ENCODE results near the gene GBP1. TPM values are rescaled to one million over a fixed set of nuclear protein-coding genes. Genes with fewer than 3 reads are reported as not detected.

The GBP1 gene
- polyA plus RNA-seq (2012; ENCODE audit: insufficient read length, low read depth) = not detected

GRCh38 chr1:89065079-89065868 is at the start of gene GBP1:
GBP1 (minus strand) TSS chr1:89065208; CDS start chr1:89063234, 1,974 bp downstream.
- no peak for TF ChIP-seq FOXP2 (optimal IDR thresholded peaks at IDR 0.05; ENCODE audit: borderline replicate concordance, extremely low read depth, extremely low read length, insufficient read depth)
- TF ChIP-seq REST (IDR thresholded peaks at IDR 0.05; ENCODE audit: insufficient read depth in 1 of 2, low read depth in 2 of 2, low read length in 2 of 2) = no peak
- no peak for TF ChIP-seq SIN3A (IDR thresholded peaks at IDR 0.05; ENCODE audit: borderline replicate concordance, insufficient read depth, low read length)
- TF ChIP-seq POLR2AphosphoS5 (IDR thresholded peaks at IDR 0.05; ENCODE audit: low read depth, low read length) = no peak
- TF ChIP-seq TAF1 (IDR thresholded peaks at IDR 0.05; ENCODE audit: borderline replicate concordance, insufficient read depth, low read length) = no peak

GRCh38 chr1:89114662-89115061 is 49.7 kb upstream of the GBP1 start:
- no peak for TF ChIP-seq TAF1 (IDR thresholded peaks at IDR 0.05; ENCODE audit: borderline replicate concordance, insufficient read depth, low read length)
- no peak for TF ChIP-seq REST (IDR thresholded peaks at IDR 0.05; ENCODE audit: insufficient read depth in 1 of 2, low read depth in 2 of 2, low read length in 2 of 2)
- TF ChIP-seq FOXP2 (optimal IDR thresholded peaks at IDR 0.05; ENCODE audit: borderline replicate concordance, extremely low read depth, extremely low read length, insufficient read depth) = no peak
- TF ChIP-seq POLR2AphosphoS5 (IDR thresholded peaks at IDR 0.05; ENCODE audit: low read depth, low read length) = no peak
- TF ChIP-seq SIN3A (IDR thresholded peaks at IDR 0.05; ENCODE audit: borderline replicate concordance, insufficient read depth, low read length) = no peak

DNA sequence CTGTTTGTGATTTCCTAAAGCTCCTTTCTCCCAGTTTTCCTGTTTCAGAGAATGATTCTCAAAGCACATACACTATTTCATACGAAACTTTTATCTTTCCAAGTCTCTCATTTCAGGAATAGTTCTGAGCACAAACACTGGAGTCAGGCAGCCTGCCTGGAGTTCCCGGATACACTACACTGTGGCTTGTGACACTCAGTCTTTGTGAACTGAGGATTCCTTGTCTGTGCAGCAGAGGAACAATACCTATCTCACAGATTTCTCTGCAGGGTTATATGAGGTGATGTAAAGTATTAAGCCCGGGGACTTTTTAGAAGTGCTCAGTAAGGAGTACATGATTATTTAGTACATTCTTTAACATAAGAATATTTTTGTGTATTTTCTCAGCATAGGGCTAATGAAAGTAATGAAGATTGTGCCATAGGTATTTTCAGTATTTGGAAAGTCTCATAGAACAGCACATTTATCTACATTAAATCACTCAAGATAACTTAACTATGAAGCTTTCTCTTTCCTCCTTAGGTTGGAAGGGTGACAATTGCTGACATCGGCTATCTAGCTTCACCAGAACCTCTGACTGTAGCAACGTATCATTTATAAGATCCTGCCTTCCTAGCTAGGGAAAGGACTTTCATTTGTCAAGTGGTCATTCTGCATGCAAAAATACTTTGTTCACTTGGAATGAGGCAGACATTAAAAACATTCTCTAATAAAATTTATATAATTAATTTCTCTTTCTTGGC is 48.0 kb upstream of the GBP1 start:
- TF ChIP-seq REST (IDR thresholded peaks at IDR 0.05; ENCODE audit: insufficient read depth in 1 of 2, low read depth in 2 of 2, low read length in 2 of 2) = no peak
- TF ChIP-seq SIN3A (IDR thresholded peaks at IDR 0.05; ENCODE audit: borderline replicate concordance, insufficient read depth, low read length) = no peak
- TF ChIP-seq POLR2AphosphoS5 (IDR thresholded peaks at IDR 0.05; ENCODE audit: low read depth, low read length) = no peak
- no peak for TF ChIP-seq FOXP2 (optimal IDR thresholded peaks at IDR 0.05; ENCODE audit: borderline replicate concordance, extremely low read depth, extremely low read length, insufficient read depth)
- TF ChIP-seq TAF1 (IDR thresholded peaks at IDR 0.05; ENCODE audit: borderline replicate concordance, insufficient read depth, low read length) = no peak

DNA sequence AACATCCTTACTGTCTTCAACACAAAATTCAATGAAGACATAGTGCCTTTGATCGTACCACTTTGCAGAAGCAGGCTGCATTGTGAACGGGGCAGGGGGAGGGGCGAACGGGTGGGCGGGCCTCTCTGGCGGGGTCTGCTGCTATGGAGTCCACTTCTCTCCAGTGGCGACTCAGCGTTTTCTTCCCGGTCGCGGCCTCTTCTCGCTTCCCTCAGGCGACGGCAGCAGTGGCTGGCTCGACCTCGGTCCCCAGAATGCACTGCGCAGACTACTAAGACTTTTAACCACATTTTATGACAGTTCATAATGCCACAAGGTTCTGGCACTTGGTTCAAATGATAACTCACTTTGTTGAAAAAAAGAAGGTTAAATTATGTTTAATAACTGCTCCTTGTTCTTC is 39.7 kb upstream of the GBP1 start:
- TF ChIP-seq POLR2AphosphoS5 (IDR thresholded peaks at IDR 0.05; ENCODE audit: low read depth, low read length) (no peak), FOXP2 (optimal IDR thresholded peaks at IDR 0.05; ENCODE audit: borderline replicate concordance, extremely low read depth, extremely low read length, insufficient read depth) (no peak), TAF1 (IDR thresholded peaks at IDR 0.05; ENCODE audit: borderline replicate concordance, insufficient read depth, low read length) (no peak), REST (IDR thresholded peaks at IDR 0.05; ENCODE audit: insufficient read depth in 1 of 2, low read depth in 2 of 2, low read length in 2 of 2) (no peak), SIN3A (IDR thresholded peaks at IDR 0.05; ENCODE audit: borderline replicate concordance, insufficient read depth, low read length) (no peak)

Measured in PFSK-1 (cell line).